ENCODE data around the gene HSD17B12.

DNA sequence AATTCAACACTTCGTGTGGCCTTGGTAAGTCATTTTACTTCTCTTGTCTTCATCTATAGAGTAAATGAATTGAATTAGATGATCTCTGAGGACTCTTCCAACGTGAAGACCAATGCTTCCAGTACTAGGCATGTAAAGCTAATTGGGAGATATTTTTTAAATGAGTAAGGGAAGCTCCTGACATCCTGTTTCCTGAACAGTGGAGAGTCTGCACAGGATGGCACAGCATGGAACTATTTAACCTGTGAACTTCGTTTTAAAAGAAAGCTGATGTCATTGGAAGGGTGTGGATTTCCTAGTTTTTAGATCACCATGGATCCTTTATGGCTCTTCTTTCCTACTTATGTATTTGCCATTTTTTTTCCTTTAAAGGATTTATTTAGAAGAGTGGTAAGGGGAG is 48.4 kb upstream of the HSD17B12 start:
- TF ChIP-seq, protein P1, sequence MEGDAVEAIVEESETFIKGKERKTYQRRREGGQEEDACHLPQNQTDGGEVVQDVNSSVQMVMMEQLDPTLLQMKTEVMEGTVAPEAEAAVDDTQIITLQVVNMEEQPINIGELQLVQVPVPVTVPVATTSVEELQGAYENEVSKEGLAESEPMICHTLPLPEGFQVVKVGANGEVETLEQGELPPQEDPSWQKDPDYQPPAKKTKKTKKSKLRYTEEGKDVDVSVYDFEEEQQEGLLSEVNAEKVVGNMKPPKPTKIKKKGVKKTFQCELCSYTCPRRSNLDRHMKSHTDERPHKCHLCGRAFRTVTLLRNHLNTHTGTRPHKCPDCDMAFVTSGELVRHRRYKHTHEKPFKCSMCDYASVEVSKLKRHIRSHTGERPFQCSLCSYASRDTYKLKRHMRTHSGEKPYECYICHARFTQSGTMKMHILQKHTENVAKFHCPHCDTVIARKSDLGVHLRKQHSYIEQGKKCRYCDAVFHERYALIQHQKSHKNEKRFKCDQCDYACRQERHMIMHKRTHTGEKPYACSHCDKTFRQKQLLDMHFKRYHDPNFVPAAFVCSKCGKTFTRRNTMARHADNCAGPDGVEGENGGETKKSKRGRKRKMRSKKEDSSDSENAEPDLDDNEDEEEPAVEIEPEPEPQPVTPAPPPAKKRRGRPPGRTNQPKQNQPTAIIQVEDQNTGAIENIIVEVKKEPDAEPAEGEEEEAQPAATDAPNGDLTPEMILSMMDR (IDR thresholded peaks at IDR 0.05) = no peak
- TF ChIP-seq POLR2A (IDR thresholded peaks at IDR 0.05) = no peak
